ENCODE data around the gene LRRC4C. TPM values are rescaled to one million over a fixed set of nuclear protein-coding genes. Genes with fewer than 3 reads are reported as not detected.

Gene LRRC4C
- total RNA-seq, 4 donors from 2014 or later: 0.40 to 1.7 TPM; not detected in 2

DNA sequence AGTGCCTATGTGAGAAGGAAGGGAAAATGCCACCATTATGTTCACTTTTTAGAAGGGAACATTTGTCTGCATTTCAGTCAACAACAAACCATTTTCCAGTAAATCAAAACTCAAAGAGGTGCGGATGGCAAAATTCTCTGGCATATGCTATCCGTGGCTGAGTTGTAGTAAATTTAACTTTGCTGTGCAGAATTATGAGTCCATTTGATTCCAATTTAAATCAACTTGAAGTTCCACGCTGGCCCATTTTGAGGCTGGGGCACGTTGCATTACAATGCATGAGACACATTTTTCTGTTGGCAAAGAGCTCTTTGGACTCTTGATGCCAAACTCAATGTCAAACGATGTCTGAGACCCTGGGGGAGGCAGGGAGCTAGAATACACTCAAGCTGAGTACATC lies 211.8 kb downstream of the LRRC4C start:
- Histone ChIP-seq H3K9me3 (no peaks in the 10 kb centered on the region), H3K4me3 (no peak overlapping the region), H3K27me3 (no peaks in the 10 kb centered on the region), H3K36me3 (no peaks in the 10 kb centered on the region), H3K4me1 (no peaks in the 10 kb centered on the region), H3K27ac (no peak overlapping the region)
- DNase-seq: no peak
- TF ChIP-seq, protein P1, sequence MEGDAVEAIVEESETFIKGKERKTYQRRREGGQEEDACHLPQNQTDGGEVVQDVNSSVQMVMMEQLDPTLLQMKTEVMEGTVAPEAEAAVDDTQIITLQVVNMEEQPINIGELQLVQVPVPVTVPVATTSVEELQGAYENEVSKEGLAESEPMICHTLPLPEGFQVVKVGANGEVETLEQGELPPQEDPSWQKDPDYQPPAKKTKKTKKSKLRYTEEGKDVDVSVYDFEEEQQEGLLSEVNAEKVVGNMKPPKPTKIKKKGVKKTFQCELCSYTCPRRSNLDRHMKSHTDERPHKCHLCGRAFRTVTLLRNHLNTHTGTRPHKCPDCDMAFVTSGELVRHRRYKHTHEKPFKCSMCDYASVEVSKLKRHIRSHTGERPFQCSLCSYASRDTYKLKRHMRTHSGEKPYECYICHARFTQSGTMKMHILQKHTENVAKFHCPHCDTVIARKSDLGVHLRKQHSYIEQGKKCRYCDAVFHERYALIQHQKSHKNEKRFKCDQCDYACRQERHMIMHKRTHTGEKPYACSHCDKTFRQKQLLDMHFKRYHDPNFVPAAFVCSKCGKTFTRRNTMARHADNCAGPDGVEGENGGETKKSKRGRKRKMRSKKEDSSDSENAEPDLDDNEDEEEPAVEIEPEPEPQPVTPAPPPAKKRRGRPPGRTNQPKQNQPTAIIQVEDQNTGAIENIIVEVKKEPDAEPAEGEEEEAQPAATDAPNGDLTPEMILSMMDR (IDR thresholded peaks at IDR 0.05): no peak
- no peak for TF ChIP-seq POLR2A (IDR thresholded peaks at IDR 0.05)

DNA sequence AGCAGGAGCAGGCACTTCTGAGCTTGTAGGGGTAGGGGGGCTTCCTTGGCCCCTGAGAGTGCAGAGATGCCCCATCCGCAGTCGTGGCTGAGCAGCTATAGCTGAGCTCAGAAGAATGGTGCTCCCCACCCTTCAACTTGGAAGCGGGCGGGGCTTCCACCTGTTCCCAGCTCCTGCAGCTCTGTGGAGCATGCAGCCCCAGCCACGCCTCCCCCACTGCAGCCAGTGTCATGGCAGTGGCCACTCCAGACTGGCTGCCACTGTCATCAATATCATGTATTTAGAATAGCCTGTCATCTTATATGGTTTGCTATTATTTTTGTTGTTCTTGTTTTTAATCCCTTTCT lies 213.1 kb downstream of the LRRC4C start:
- DNase-seq: peak in 1 of 3 donors; percentile 31
- H3K9me3 ChIP-seq: no peaks in the 10 kb centered on the region

DNA sequence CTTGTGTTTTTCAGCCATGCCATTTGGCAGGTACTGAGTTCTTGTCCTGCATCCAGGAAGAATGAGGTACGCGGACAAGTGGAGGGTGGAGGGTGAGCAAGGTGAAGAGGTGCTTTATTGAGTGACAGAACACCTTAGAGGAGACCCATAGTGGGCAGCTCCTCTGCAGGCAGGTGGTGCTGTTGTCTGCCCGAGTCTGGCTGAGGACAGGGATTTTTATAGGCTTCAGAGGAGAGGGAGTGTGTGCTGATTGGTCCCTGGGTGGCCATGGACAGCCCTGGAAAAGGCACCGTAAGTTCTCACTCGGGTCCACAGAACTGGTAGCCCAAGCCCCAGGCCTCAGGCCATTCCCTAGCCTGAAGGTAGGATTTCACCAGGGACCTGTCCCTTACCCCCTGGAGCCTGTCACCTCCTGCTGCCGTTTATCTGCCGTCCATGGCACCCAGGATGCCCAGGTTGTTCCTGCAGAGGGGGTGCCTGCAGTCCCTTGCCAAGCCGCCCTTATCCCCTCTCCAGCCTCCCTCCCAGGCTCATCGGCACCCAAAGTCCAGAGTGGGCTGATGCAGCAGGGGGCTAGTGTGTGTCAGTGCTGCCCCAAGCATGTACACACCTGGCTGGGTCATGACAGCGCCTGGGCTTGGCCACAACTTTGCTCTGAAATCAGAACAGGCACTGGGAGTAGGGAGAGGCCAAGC lies 213.6 kb downstream of the LRRC4C start:
- peak in 1 of 3 donors; percentile 41 for DNase-seq
- H3K36me3 ChIP-seq: no peaks in the 10 kb centered on the region
- no peaks in the 10 kb centered on the region for H3K27me3 ChIP-seq
- no peak overlapping the region for H3K4me3 ChIP-seq
- TF ChIP-seq, protein P1 (IDR thresholded peaks at IDR 0.05): peak in 1 of 6 experiments; percentile 8
- no peak for TF ChIP-seq POLR2A (IDR thresholded peaks at IDR 0.05)
- H3K27ac ChIP-seq: no peak overlapping the region
- H3K4me1 ChIP-seq: no peaks in the 10 kb centered on the region
- H3K9me3 ChIP-seq: no peaks in the 10 kb centered on the region

More for the DNA sequence above, 213.1 kb downstream of the LRRC4C start:
- Histone ChIP-seq H3K4me3 (no peak overlapping the region), H3K36me3 (no peaks in the 10 kb centered on the region), H3K27me3 (no peaks in the 10 kb centered on the region), H3K27ac (no peak overlapping the region), H3K4me1 (no peaks in the 10 kb centered on the region)
- TF ChIP-seq, protein P1 (IDR thresholded peaks at IDR 0.05): no peak
- TF ChIP-seq POLR2A (IDR thresholded peaks at IDR 0.05): no peak

DNA sequence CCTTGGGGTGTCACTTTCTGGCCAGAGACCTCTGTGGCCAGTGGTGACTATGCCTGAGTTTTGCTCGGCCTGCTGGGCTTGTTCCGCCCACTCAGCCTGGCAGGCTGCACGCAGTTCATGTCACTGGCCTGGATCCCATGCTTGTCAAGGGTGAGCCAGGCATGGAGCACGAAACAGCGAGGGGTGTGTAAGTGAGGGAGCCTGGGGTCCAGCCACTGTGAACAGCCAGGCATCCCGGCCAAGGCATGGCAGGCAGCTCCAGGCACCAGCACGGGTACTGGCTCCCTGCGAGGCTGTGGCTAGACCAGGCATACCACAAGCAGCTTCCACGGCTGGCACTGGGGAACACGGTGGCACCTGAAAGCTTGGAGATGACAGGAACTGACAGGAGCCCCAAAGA lies 214.3 kb downstream of the LRRC4C start:
- no peaks in the 10 kb centered on the region for H3K4me1 ChIP-seq
- no peak for TF ChIP-seq POLR2A (IDR thresholded peaks at IDR 0.05)
- TF ChIP-seq, protein P1 (IDR thresholded peaks at IDR 0.05): no peak
- no peaks in the 10 kb centered on the region for H3K36me3 ChIP-seq
- H3K27me3 ChIP-seq: no peaks in the 10 kb centered on the region
- H3K9me3 ChIP-seq: no peaks in the 10 kb centered on the region
- DNase-seq: peak in 2 of 3 donors; percentile 33
- no peak overlapping the region for H3K4me3 ChIP-seq
- H3K27ac ChIP-seq: no peak overlapping the region

GRCh38 chr11:41237382-41237781 lies 222.1 kb downstream of the LRRC4C start:
- Histone ChIP-seq H3K27ac (no peak overlapping the region), H3K9me3 (no peaks in the 10 kb centered on the region), H3K4me1 (no peaks in the 10 kb centered on the region), H3K36me3 (no peaks in the 10 kb centered on the region), H3K4me3 (no peak overlapping the region), H3K27me3 (no peaks in the 10 kb centered on the region)
- TF ChIP-seq, protein P1 (IDR thresholded peaks at IDR 0.05): no peak
- TF ChIP-seq POLR2A (IDR thresholded peaks at IDR 0.05): no peak
- no peak for DNase-seq

Measured in Peyer's patch (tissue), 4 donors.